ENCODE measurements around the gene SAMD14.

GRCh38 chr17:50081757-50082156 lies 48.2 kb downstream of the SAMD14 start:
- TF ChIP-seq, protein P1, sequence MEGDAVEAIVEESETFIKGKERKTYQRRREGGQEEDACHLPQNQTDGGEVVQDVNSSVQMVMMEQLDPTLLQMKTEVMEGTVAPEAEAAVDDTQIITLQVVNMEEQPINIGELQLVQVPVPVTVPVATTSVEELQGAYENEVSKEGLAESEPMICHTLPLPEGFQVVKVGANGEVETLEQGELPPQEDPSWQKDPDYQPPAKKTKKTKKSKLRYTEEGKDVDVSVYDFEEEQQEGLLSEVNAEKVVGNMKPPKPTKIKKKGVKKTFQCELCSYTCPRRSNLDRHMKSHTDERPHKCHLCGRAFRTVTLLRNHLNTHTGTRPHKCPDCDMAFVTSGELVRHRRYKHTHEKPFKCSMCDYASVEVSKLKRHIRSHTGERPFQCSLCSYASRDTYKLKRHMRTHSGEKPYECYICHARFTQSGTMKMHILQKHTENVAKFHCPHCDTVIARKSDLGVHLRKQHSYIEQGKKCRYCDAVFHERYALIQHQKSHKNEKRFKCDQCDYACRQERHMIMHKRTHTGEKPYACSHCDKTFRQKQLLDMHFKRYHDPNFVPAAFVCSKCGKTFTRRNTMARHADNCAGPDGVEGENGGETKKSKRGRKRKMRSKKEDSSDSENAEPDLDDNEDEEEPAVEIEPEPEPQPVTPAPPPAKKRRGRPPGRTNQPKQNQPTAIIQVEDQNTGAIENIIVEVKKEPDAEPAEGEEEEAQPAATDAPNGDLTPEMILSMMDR (IDR thresholded peaks at IDR 0.05 in 4 of 5, conservative IDR thresholded peaks at IDR 0.05 in 1 of 5), result no peak
- no peak for TF ChIP-seq POLR2A (IDR thresholded peaks at IDR 0.05)
